GM10248 (cell line): ENCODE results near the gene PHGDH.

Experiments
- CTCF ChIA-PET: fragments of 300-600 bp; sonication (Branson Sonifier 250); formaldehyde crosslinking; extraction: SDS; loops from one replicate; lab custom pipeline; 2021; ENCODE audit warnings: antibody characterized with exemption; lab: Yijun Ruan, JAX
- POLR2A ChIA-PET: fragments of 350-650 bp; sonication (Branson Sonifier 250); formaldehyde crosslinking; extraction: SDS; loops from one replicate; lab custom pipeline; 2020; ENCODE audit warnings: antibody characterized with exemption; lab: Yijun Ruan, JAX
- DNase-seq: peaks from one replicate; pipeline ENCODE4 v3.0.0; 2012; ENCODE audit errors: extremely low spot score
- CTCF ChIP-seq: IDR thresholded peaks from 2 replicates; pipeline ENCODE4 v1.5.1; 2012; ENCODE audit warnings: mild to moderate bottlenecking, low read depth; ENCODE audit errors: extremely low read depth, missing control alignments, control extremely low read depth

PHGDH gene

GRCh38 chr1:119674111-119674526 is 37.6 kb upstream of the PHGDH start:
- POLR2A ChIA-PET = no interaction called here
- TF ChIP-seq CTCF = no peak
- DNase-seq = no peak
- CTCF ChIA-PET = interaction anchor here (1.0 to 34.6 kb wide), 15 partner anchors 10 to 301 kb away, joined by 3 to 1134 read pairs (median 11); partner anchors contain the start of genes PHGDH and ZNF697

- ChIA-PET CTCF (interaction anchor here (0.7 to 34.6 kb wide), 32 partner anchors 9 to 302 kb away, joined by 3 to 1134 read pairs (median 6); partner anchors contain the start of genes PHGDH and ZNF697), POLR2A (no interaction called here)
- peak; percentile 38 for DNase-seq
- TF ChIP-seq CTCF = peak; percentile 55
Measured at GRCh38 chr1:119674835-119675289, 36.9 kb upstream of the PHGDH start.

- TF ChIP-seq CTCF = peak; percentile 73
- peak; percentile 79 for DNase-seq
- CTCF ChIA-PET = interaction anchor here (0.6 to 34.6 kb wide), 45 partner anchors 8 to 394 kb away, joined by 3 to 1134 read pairs (median 4); partner anchors contain the start of genes PHGDH and ZNF697
- POLR2A ChIA-PET = no interaction called here
Measured at GRCh38 chr1:119675349-119676345, 36.1 kb upstream of the PHGDH start.

- no peak for TF ChIP-seq CTCF
- ChIA-PET CTCF (interaction anchor here (0.8 to 34.6 kb wide), 13 partner anchors 9 to 132 kb away, joined by 3 to 1134 read pairs (median 6); partner anchors contain the start of gene ZNF697), POLR2A (no interaction called here)
- DNase-seq = no peak
Measured at GRCh38 chr1:119676571-119677206, 35.0 kb upstream of the PHGDH start.

GRCh38 chr1:119679223-119679622 is 32.5 kb upstream of the PHGDH start:
- ChIA-PET CTCF (interaction anchor here (1.5 to 34.6 kb wide), 4 partner anchors 10 to 58 kb away, joined by 3 to 1134 read pairs (median 192); partner anchors contain the start of gene ZNF697), POLR2A (no interaction called here)
- no peak for TF ChIP-seq CTCF
- no peak for DNase-seq

- DNase-seq = no peak
- CTCF ChIA-PET = interaction anchor here (0.8 to 34.6 kb wide), 4 partner anchors 9 to 63 kb away, joined by 3 to 1134 read pairs (median 192); partner anchors contain the start of gene ZNF697
- TF ChIP-seq CTCF = no peak
- POLR2A ChIA-PET = no interaction called here
Measured at GRCh38 chr1:119680193-119680592, 31.5 kb upstream of the PHGDH start.
